Activated CD4-positive, alpha-beta T cell treated with anti-CD3 and anti-CD28 coated beads, Interleukin-2, Interleukin-4, amounts not matched to agents 100 ng/mL and 50 ng/mL, durations not matched to agents 16 hours and 8 hours (primary cell): ENCODE results near the gene XPNPEP1.
"Not testable (repeated sequence)": the region's sequence is repeated elsewhere in the genome, so short reads cannot be mapped to it uniquely, and the experiment has no call there.

ENCODE experiments used
- DNase-seq: peaks from one replicate; pipeline ENCODE4 v3.0.0-alpha.2; 2020; ENCODE audit warnings: low spot score

The XPNPEP1 gene

GRCh38 chr10:109924087-109924486 lies 776 bp upstream of the XPNPEP1 start:
- DNase-seq: no peak

GRCh38 chr10:109922358-109922975 lies 844 bp downstream of the XPNPEP1 start:
- no peak for DNase-seq

GRCh38 chr10:109920016-109920415 lies 3.3 kb downstream of the XPNPEP1 start:
- DNase-seq: peak; percentile 32

GRCh38 chr10:109919220-109919619 lies 4.1 kb downstream of the XPNPEP1 start:
- peak; percentile 73 for DNase-seq

- not testable (repeated sequence) for DNase-seq
Measured at GRCh38 chr10:109918707-109919106, 4.6 kb downstream of the XPNPEP1 start.

GRCh38 chr10:109915566-109915965 lies 7.7 kb downstream of the XPNPEP1 start:
- no peak for DNase-seq

- peak; percentile 70 for DNase-seq
Measured at GRCh38 chr10:109914966-109915365, 8.3 kb downstream of the XPNPEP1 start.

GRCh38 chr10:109913306-109913892 lies 9.9 kb downstream of the XPNPEP1 start:
- DNase-seq: no peak

- no peak for DNase-seq
Measured at GRCh38 chr10:109912335-109913281, 10.7 kb downstream of the XPNPEP1 start.

GRCh38 chr10:109911903-109912302 lies 11.4 kb downstream of the XPNPEP1 start:
- no peak for DNase-seq

GRCh38 chr10:109906316-109906715 lies 17.0 kb downstream of the XPNPEP1 start:
- no peak for DNase-seq

- no peak for DNase-seq
Measured at GRCh38 chr10:109904397-109904796, 18.9 kb downstream of the XPNPEP1 start.

GRCh38 chr10:109902992-109903947 lies 20.0 kb downstream of the XPNPEP1 start:
- DNase-seq: peak; percentile 31

- no peak for DNase-seq
Measured at GRCh38 chr10:109899356-109900331, 23.7 kb downstream of the XPNPEP1 start.

GRCh38 chr10:109898666-109899355 lies 24.5 kb downstream of the XPNPEP1 start:
- DNase-seq: no peak

GRCh38 chr10:109898007-109898406 lies 25.3 kb downstream of the XPNPEP1 start:
- DNase-seq: no peak

GRCh38 chr10:109895848-109896247 lies 27.5 kb downstream of the XPNPEP1 start:
- no peak for DNase-seq

GRCh38 chr10:109895095-109895818 lies 28.1 kb downstream of the XPNPEP1 start:
- DNase-seq: no peak

GRCh38 chr10:109894516-109894915 lies 28.8 kb downstream of the XPNPEP1 start:
- no peak for DNase-seq
